ENCODE data around the gene JPT2. TPM values are rescaled to one million over a fixed set of nuclear protein-coding genes. Genes with fewer than 3 reads are reported as not detected.

Gene JPT2
- total RNA-seq, 2 donors from 2014 or later, result 15.5 to 24.4 TPM

GRCh38 chr16:1689853-1690252 lies 11.8 kb downstream of the JPT2 start:
- no peak overlapping the region for H3K4me3 ChIP-seq
- WGBS, 2 donors, result 68 to 89% methylated on average over 12 to 13 of the region's 13 CpGs
- peaks cover 33% of the 10 kb centered on the region for H3K4me1 ChIP-seq
- no peaks in the 10 kb centered on the region for H3K9me3 ChIP-seq
- peaks cover 0 to 9% of the 10 kb centered on the region in 2 donors for H3K36me3 ChIP-seq (replicated peaks in 1 of 2; ENCODE audit: insufficient read depth in 1 of 2, low read depth in 2 of 2)
- peak overlapping the region; percentile 70 to 86 (median 83) for H3K27ac ChIP-seq
- TF ChIP-seq POLR2A (IDR thresholded peaks at IDR 0.05), result no peak
- no peaks in the 10 kb centered on the region for H3K27me3 ChIP-seq
- ATAC-seq (no peak), DNase-seq (peak in 1 of 4 donors; percentile 32)
- intact Hi-C loops (cut with DNase I), result no loop called here

- Histone ChIP-seq H3K4me1 (peaks cover 33% of the 10 kb centered on the region), H3K4me3 (no peak overlapping the region), H3K27ac (peak overlapping the region in 3 of 4 donors; percentile 31 to 86 (median 85)), H3K27me3 (no peaks in the 10 kb centered on the region), H3K36me3 (replicated peaks in 1 of 2; ENCODE audit: insufficient read depth in 1 of 2, low read depth in 2 of 2) (peaks cover 0 to 9% of the 10 kb centered on the region in 2 donors), H3K9me3 (no peaks in the 10 kb centered on the region)
- DNase-seq, result no peak
- TF ChIP-seq POLR2A (IDR thresholded peaks at IDR 0.05) (no peak), CTCF (IDR thresholded peaks at IDR 0.05) (no peak)
- intact Hi-C loops (cut with DNase I), result no loop called here
- WGBS, 2 donors, result 79% methylated on average over 1 of the region's 1 CpG
- no peak for ATAC-seq
Measured at GRCh38 chr16:1690810-1691209, 12.7 kb downstream of the JPT2 start.

- TF ChIP-seq POLR2A (IDR thresholded peaks at IDR 0.05), result no peak
- TF ChIP-seq CTCF (IDR thresholded peaks at IDR 0.05), result no peak
- H3K4me3 ChIP-seq, result no peak overlapping the region
- H3K27ac ChIP-seq, result peak overlapping the region in 3 of 4 donors; percentile 31 to 86 (median 85)
- peaks cover 0 to 9% of the 10 kb centered on the region in 2 donors for H3K36me3 ChIP-seq (replicated peaks in 1 of 2; ENCODE audit: insufficient read depth in 1 of 2, low read depth in 2 of 2)
- no peaks in the 10 kb centered on the region for H3K9me3 ChIP-seq
- ATAC-seq (no peak), DNase-seq (no peak)
- no peaks in the 10 kb centered on the region for H3K27me3 ChIP-seq
- intact Hi-C loops (cut with DNase I), result no loop called here
- peaks cover 33% of the 10 kb centered on the region for H3K4me1 ChIP-seq
Measured at GRCh38 chr16:1691276-1691675, 13.2 kb downstream of the JPT2 start.

GRCh38 chr16:1691956-1692355 lies 13.9 kb downstream of the JPT2 start:
- ATAC-seq, result no peak
- intact Hi-C loops (cut with DNase I), result no loop called here
- no peaks in the 10 kb centered on the region for H3K27me3 ChIP-seq
- no peak for TF ChIP-seq CTCF (IDR thresholded peaks at IDR 0.05)
- no peak for TF ChIP-seq POLR2A (IDR thresholded peaks at IDR 0.05)
- H3K36me3 ChIP-seq (replicated peaks in 1 of 2; ENCODE audit: insufficient read depth in 1 of 2, low read depth in 2 of 2), result peaks cover 0 to 12% of the 10 kb centered on the region in 2 donors
- peak overlapping the region in 1 of 4 donors; percentile 85 for H3K27ac ChIP-seq
- 90 to 92% methylated on average over 21 of the region's 21 CpGs for WGBS, 2 donors
- no peak for DNase-seq
- no peaks in the 10 kb centered on the region for H3K9me3 ChIP-seq
- peaks cover 33% of the 10 kb centered on the region for H3K4me1 ChIP-seq
- H3K4me3 ChIP-seq, result no peak overlapping the region

GRCh38 chr16:1696863-1697262 lies 18.8 kb downstream of the JPT2 start:
- ATAC-seq, result no peak
- Histone ChIP-seq H3K36me3 (replicated peaks in 1 of 2; ENCODE audit: insufficient read depth in 1 of 2, low read depth in 2 of 2) (peaks cover 0 to 19% of the 10 kb centered on the region in 2 donors), H3K27ac (no peak overlapping the region), H3K9me3 (no peaks in the 10 kb centered on the region), H3K4me3 (no peak overlapping the region), H3K4me1 (no peaks in the 10 kb centered on the region), H3K27me3 (no peaks in the 10 kb centered on the region)
- WGBS, 2 donors, result 92 to 97% methylated on average over 5 of the region's 5 CpGs
- no peak for TF ChIP-seq POLR2A (IDR thresholded peaks at IDR 0.05)
- TF ChIP-seq CTCF (IDR thresholded peaks at IDR 0.05), result no peak
- no peak for DNase-seq
- intact Hi-C loops (cut with DNase I), result no loop called here

All from body of pancreas (tissue), 4 donors.